ENCODE measurements around the gene SRRT.

Gene SRRT

GRCh38 chr7:100885440-100886141 lies 10.7 kb downstream of the SRRT start:
- no peak for TF ChIP-seq SUZ12 (IDR thresholded peaks at IDR 0.05; ENCODE audit: extremely low read depth, insufficient read depth, insufficient read length)
- TF ChIP-seq ZNF274 (IDR thresholded peaks at IDR 0.05; ENCODE audit: low read depth, low read length), result no peak
- TF ChIP-seq YY1 (IDR thresholded peaks at IDR 0.05; ENCODE audit: insufficient read depth, insufficient read length), result no peak
- H3K27me3 ChIP-seq (ENCODE audit: insufficient read depth, insufficient read length), result no peaks in the 10 kb centered on the region
- DNase-seq (ENCODE audit: low read depth, low spot score), result no peak
- peaks cover 13% of the 10 kb centered on the region for H3K4me1 ChIP-seq (ENCODE audit: insufficient read depth, insufficient read length)
- H3K4me3 ChIP-seq (ENCODE audit: insufficient read length, low read depth), result no peak overlapping the region
- no peak overlapping the region for H3K9ac ChIP-seq (ENCODE audit: insufficient read length, low read depth)
- no peaks in the 10 kb centered on the region for H3K9me3 ChIP-seq (ENCODE audit: insufficient read depth, low read length)
- H3K36me3 ChIP-seq (ENCODE audit: insufficient read depth, insufficient read length, low read length), result peaks cover 81% of the 10 kb centered on the region

GRCh38 chr7:100886142-100886935 lies 11.4 kb downstream of the SRRT start:
- Histone ChIP-seq H3K4me1 (ENCODE audit: insufficient read depth, insufficient read length) (peaks cover 13% of the 10 kb centered on the region), H3K9me3 (ENCODE audit: insufficient read depth, low read length) (no peaks in the 10 kb centered on the region), H3K27me3 (ENCODE audit: insufficient read depth, insufficient read length) (no peaks in the 10 kb centered on the region), H3K4me3 (ENCODE audit: insufficient read length, low read depth) (no peak overlapping the region), H3K9ac (ENCODE audit: insufficient read length, low read depth) (no peak overlapping the region), H3K36me3 (ENCODE audit: insufficient read depth, insufficient read length, low read length) (peaks cover 75% of the 10 kb centered on the region)
- TF ChIP-seq YY1 (IDR thresholded peaks at IDR 0.05; ENCODE audit: insufficient read depth, insufficient read length) (no peak), SUZ12 (IDR thresholded peaks at IDR 0.05; ENCODE audit: extremely low read depth, insufficient read depth, insufficient read length) (no peak), ZNF274 (IDR thresholded peaks at IDR 0.05; ENCODE audit: low read depth, low read length) (no peak)
- DNase-seq (ENCODE audit: low read depth, low spot score), result no peak

- DNase-seq (ENCODE audit: low read depth, low spot score), result no peak
- Histone ChIP-seq H3K9me3 (ENCODE audit: insufficient read depth, low read length) (no peaks in the 10 kb centered on the region), H3K27me3 (ENCODE audit: insufficient read depth, insufficient read length) (no peaks in the 10 kb centered on the region), H3K4me1 (ENCODE audit: insufficient read depth, insufficient read length) (peaks cover 13% of the 10 kb centered on the region), H3K4me3 (ENCODE audit: insufficient read length, low read depth) (no peak overlapping the region), H3K36me3 (ENCODE audit: insufficient read depth, insufficient read length, low read length) (peaks cover 69% of the 10 kb centered on the region), H3K9ac (ENCODE audit: insufficient read length, low read depth) (peak overlapping the region; percentile 39)
- TF ChIP-seq SUZ12 (IDR thresholded peaks at IDR 0.05; ENCODE audit: extremely low read depth, insufficient read depth, insufficient read length) (no peak), ZNF274 (IDR thresholded peaks at IDR 0.05; ENCODE audit: low read depth, low read length) (no peak), YY1 (IDR thresholded peaks at IDR 0.05; ENCODE audit: insufficient read depth, insufficient read length) (no peak)
Observed at GRCh38 chr7:100886936-100887515, 12.1 kb downstream of the SRRT start.

GRCh38 chr7:100887516-100888290 lies 12.8 kb downstream of the SRRT start:
- Histone ChIP-seq H3K9me3 (ENCODE audit: insufficient read depth, low read length) (no peaks in the 10 kb centered on the region), H3K4me3 (ENCODE audit: insufficient read length, low read depth) (peak overlapping the region; percentile 2), H3K4me1 (ENCODE audit: insufficient read depth, insufficient read length) (peaks cover 13% of the 10 kb centered on the region), H3K27me3 (ENCODE audit: insufficient read depth, insufficient read length) (no peaks in the 10 kb centered on the region), H3K9ac (ENCODE audit: insufficient read length, low read depth) (peak overlapping the region; percentile 37), H3K36me3 (ENCODE audit: insufficient read depth, insufficient read length, low read length) (peaks cover 67% of the 10 kb centered on the region)
- TF ChIP-seq SUZ12 (IDR thresholded peaks at IDR 0.05; ENCODE audit: extremely low read depth, insufficient read depth, insufficient read length), result no peak
- TF ChIP-seq ZNF274 (IDR thresholded peaks at IDR 0.05; ENCODE audit: low read depth, low read length), result no peak
- TF ChIP-seq YY1 (IDR thresholded peaks at IDR 0.05; ENCODE audit: insufficient read depth, insufficient read length), result no peak
- no peak for DNase-seq (ENCODE audit: low read depth, low spot score)

- TF ChIP-seq YY1 (IDR thresholded peaks at IDR 0.05; ENCODE audit: insufficient read depth, insufficient read length), result no peak
- TF ChIP-seq ZNF274 (IDR thresholded peaks at IDR 0.05; ENCODE audit: low read depth, low read length), result no peak
- TF ChIP-seq SUZ12 (IDR thresholded peaks at IDR 0.05; ENCODE audit: extremely low read depth, insufficient read depth, insufficient read length), result no peak
- peaks cover 13% of the 10 kb centered on the region for H3K4me1 ChIP-seq (ENCODE audit: insufficient read depth, insufficient read length)
Observed at GRCh38 chr7:100888291-100888987, 13.5 kb downstream of the SRRT start.

GRCh38 chr7:100888988-100889750 lies 14.3 kb downstream of the SRRT start, which contains the start of gene UFSP1:
Gene UFSP1, minus strand, starts transcription at chr7:100889715. Its CDS starts 444 bp downstream, at chr7:100889271.
- no peak for DNase-seq (ENCODE audit: low read depth, low spot score)
- H3K36me3 ChIP-seq (ENCODE audit: insufficient read depth, insufficient read length, low read length), result peaks cover 63% of the 10 kb centered on the region
- peak within 1 kb of the TSS; percentile 97 for H3K9ac ChIP-seq (ENCODE audit: insufficient read length, low read depth)
- peaks cover 16% of the 10 kb centered on the region for H3K4me1 ChIP-seq (ENCODE audit: insufficient read depth, insufficient read length)
- H3K4me3 ChIP-seq (ENCODE audit: insufficient read length, low read depth), result peak within 1 kb of the TSS; percentile 74
- no peaks in the 10 kb centered on the region for H3K9me3 ChIP-seq (ENCODE audit: insufficient read depth, low read length)
- no peak for TF ChIP-seq ZNF274 (IDR thresholded peaks at IDR 0.05; ENCODE audit: low read depth, low read length)
- TF ChIP-seq YY1 (IDR thresholded peaks at IDR 0.05; ENCODE audit: insufficient read depth, insufficient read length), result no peak
- TF ChIP-seq SUZ12 (IDR thresholded peaks at IDR 0.05; ENCODE audit: extremely low read depth, insufficient read depth, insufficient read length), result no peak
- H3K27me3 ChIP-seq (ENCODE audit: insufficient read depth, insufficient read length), result no peaks in the 10 kb centered on the region

More at GRCh38 chr7:100888291-100888987, 13.5 kb downstream of the SRRT start:
- Histone ChIP-seq H3K4me3 (ENCODE audit: insufficient read length, low read depth) (peak overlapping the region; percentile 74), H3K9ac (ENCODE audit: insufficient read length, low read depth) (peak overlapping the region; percentile 97), H3K36me3 (ENCODE audit: insufficient read depth, insufficient read length, low read length) (peaks cover 67% of the 10 kb centered on the region), H3K9me3 (ENCODE audit: insufficient read depth, low read length) (no peaks in the 10 kb centered on the region), H3K27me3 (ENCODE audit: insufficient read depth, insufficient read length) (no peaks in the 10 kb centered on the region)
- DNase-seq (ENCODE audit: low read depth, low spot score), result no peak

Measured in NT2/D1 (cell line).